Astrocyte of the cerebellum (primary cell): ENCODE results near the gene LTB4R.

Source experiments
- DNase-seq: peaks from one replicate; pipeline ENCODE4 v3.0.0-alpha.2; 2011; ENCODE audit warnings: low read depth
- H3K4me3 ChIP-seq: 2 replicates; pipeline ENCODE4 v1.5.1; 2011; ENCODE audit warnings: mild to moderate bottlenecking, low read depth, low read length, moderate library complexity
- in situ Hi-C: cut with HindIII; loops from 2 replicates; pipeline ENCODE4 v1.10.0; 2017; ENCODE audit warnings: low sequenced_read_pairs
- TF ChIP-seq, protein P1 (sequence below): IDR thresholded peaks from 2 replicates; pipeline ENCODE4 v1.5.1; 2012; ENCODE audit warnings: low read length, low read depth, moderate library complexity, mild to moderate bottlenecking; ENCODE audit errors: missing control alignments

The LTB4R gene

DNA sequence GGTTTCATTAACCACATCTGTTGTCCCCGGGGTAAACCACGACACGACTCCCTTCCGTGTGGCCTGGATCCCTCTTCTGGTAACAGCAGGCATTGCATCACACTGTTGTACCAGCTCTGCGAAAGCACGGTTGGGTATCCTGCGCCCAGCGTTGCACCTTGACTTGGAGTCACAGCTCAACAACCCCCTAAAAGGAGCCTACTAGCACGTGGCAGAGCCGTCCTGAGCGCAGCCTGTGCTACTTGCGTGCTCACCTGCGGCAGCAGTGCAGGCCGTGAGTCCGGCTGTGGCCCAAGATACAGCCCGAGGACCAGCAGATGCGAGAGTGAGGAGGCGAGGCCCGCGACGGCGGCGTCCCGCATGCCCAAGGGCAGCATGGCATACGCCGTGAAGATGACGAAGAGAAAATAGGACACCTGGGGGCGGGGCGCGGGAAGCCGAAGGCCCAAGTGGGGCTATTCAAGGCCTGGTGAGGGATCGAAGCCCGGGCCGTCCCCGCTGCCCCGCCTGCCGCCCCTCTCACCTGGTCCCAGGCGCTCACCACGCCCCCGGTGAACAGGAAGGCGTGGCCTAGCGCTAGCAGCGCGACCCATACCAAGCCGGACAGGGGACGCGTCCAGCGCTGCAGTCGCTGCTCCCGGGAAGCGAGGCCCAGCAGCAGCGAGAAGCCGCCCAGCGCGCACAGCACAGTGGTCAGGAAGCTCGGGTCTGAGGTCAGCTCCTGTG lies 21.1 kb downstream of the LTB4R start:
- in situ Hi-C loops: no loop called here
- peak overlapping the region; percentile 10 for H3K4me3 ChIP-seq
- TF ChIP-seq, protein P1, sequence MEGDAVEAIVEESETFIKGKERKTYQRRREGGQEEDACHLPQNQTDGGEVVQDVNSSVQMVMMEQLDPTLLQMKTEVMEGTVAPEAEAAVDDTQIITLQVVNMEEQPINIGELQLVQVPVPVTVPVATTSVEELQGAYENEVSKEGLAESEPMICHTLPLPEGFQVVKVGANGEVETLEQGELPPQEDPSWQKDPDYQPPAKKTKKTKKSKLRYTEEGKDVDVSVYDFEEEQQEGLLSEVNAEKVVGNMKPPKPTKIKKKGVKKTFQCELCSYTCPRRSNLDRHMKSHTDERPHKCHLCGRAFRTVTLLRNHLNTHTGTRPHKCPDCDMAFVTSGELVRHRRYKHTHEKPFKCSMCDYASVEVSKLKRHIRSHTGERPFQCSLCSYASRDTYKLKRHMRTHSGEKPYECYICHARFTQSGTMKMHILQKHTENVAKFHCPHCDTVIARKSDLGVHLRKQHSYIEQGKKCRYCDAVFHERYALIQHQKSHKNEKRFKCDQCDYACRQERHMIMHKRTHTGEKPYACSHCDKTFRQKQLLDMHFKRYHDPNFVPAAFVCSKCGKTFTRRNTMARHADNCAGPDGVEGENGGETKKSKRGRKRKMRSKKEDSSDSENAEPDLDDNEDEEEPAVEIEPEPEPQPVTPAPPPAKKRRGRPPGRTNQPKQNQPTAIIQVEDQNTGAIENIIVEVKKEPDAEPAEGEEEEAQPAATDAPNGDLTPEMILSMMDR: peak; percentile 91
- DNase-seq: no peak

DNA sequence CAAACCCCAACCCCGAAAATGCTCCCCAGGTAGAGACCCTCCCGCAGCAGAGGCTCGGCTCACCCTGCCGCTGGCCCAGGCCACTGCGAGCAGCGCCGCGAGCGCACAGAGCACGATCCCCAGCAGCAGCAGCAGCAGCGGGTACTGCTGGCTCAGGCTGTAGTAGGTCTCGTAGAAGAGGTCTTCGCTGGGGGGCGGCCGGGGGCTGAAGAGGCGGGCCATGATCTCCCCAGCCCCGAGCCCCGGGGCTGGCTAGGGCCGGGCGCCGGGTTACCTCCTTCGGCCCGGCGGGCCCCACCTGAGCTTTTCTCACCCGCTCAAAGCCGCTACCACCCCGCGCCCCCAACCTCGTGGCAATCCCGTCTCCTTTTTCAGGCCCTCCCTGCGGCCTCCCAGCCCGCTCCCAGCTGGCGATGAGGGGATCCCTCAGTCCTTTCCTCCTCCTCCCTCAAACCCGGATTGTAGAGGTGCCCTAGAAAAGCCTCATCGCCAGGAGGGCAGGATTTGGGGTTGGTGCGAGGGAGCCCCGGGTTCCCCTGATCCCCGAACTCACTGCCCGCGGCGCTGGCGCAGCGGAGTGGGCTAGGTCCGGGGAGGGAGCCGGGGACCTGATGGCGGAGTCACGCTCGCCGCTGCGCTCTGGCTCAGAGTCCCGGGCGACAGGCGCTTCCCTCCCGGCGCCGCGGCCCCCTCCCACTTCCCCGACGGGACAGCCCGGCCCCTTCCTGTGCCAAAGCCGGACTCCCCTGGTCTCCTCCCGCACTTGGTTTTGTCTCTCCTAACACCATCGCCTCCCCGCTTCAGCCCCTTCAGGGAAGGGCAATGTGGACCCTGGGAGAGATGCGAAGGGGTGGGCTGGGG lies 23.4 kb downstream of the LTB4R start, which contains the start of gene ADCY4:
TSS of gene ADCY4 (minus strand) at position 641 of the 861 bp plus-strand sequence. CDS start at position 222, 419 bp downstream.
- TF ChIP-seq, protein P1: no peak
- in situ Hi-C loops: no loop called here

DNA sequence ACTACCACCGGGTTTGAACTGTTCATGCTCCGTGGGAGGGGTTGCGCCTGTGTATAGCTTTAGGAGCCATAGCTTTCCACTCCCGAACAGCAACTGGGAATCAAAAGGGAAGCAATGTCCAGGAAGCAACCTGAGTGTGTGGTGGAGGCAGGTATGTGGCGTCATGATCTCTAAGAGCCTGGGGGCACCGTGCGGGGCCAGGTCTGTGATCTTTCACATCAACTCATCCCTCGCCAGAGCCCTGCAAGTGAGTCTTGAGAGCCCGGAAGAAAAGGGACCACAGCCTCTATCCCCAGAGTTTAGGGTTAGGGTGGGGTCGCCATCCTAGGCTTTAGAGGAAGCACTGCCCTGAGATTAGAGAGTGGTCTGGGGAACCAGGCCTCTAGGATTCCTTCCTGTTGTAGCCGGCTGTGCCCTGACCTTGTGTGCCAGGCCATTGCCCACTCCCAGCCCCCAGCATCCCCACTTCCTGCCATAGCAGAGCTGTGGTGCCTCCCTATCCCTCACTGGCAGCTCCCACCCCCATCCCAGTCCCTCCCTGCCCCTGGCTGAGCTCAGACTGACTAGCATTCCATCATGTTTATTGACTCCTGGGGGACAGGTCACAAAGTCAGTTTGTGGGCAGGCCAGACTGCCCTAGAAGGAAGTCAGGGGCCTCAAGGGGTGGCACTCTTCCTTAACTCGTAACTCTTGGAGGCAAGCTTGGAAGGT lies 24.3 kb downstream of the LTB4R start:
- in situ Hi-C loops: no loop called here
- TF ChIP-seq, protein P1: no peak
- no peak for DNase-seq
- no peak overlapping the region for H3K4me3 ChIP-seq

More for the DNA sequence above, 23.4 kb downstream of the LTB4R start, which contains the start of gene ADCY4:
- no peak within 1 kb of the TSS for H3K4me3 ChIP-seq
- DNase-seq: no peak

DNA sequence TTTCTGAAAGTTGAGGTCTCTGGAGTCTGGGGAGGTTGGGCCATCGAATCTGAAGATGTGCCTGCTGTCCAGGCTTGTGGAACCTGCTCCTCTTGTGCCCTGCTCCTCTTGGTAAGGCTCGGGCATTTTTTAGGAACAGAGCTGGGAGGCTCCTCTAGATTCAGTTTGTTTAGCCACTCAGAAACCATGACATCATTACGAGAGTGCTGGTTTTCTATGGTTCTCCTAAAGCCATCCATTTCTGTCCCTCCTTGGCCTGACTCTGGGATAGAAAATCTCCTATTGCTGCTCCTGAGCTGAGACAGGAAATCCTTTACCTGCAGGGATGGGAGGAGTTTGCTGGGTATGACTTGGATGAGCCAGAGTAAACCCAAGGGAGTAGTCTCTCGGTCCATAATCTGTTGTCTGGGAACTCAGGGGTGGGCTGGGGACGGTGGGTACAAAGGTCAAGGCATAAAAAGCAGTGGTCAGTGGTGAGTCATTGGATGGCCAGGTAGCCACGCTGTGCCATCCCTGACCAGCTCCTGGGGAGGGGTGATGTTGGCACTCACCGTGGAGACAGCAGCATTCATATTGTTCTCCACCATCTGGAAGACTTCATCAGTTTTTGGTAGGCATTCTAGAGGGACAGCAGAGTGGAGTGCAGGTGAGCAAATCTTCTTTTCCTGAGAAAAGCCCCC lies 26.0 kb downstream of the LTB4R start:
- no peak overlapping the region for H3K4me3 ChIP-seq
- TF ChIP-seq, protein P1: no peak
- DNase-seq: no peak
- in situ Hi-C loops: no loop called here

DNA sequence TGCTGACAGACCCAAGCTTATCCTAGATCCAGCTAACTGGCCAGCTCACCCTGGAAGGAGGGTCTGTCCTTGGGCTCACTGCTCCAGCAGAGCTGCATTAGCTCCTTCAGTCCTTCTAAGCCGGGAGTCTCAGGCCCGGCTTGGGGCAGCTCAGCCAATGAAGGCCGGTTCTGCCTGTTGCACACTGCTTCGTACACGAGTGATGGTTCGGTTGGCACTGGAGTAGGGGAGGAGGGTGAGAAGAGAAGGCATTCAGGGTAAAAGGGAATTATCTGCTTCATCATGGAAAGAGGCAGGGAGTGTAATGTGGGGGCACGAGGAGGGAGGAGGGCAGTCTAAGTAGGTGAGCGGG lies 26.5 kb downstream of the LTB4R start:
- no peak for DNase-seq
- no peak overlapping the region for H3K4me3 ChIP-seq
- in situ Hi-C loops: no loop called here
- TF ChIP-seq, protein P1: no peak

DNA sequence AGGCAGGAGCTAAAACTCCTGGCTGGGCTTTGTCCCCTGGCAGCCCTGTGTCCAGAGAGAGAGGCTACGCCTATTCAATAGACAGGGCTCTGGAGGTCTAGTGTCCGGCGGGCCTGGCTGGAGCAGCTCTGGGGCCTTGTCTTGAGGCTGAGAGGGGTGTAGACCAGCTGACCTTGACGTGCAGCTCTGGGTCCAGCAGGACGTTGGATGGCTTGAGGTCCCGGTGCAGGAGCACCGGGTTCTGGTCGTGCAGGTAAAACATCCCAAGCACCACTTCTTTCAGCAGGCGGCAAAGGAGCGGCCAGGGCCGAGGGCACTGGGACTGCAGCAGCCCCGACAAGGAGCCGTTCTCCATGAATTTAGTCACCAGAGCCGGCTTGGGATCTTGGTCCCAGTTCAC lies 27.5 kb downstream of the LTB4R start:
- H3K4me3 ChIP-seq: no peak overlapping the region
- TF ChIP-seq, protein P1: no peak
- in situ Hi-C loops: no loop called here

More for the DNA sequence above, 27.5 kb downstream of the LTB4R start:
- no peak for DNase-seq
